ENCODE measurements around the gene FARP2. TPM values are rescaled to one million over a fixed set of nuclear protein-coding genes. Genes with fewer than 3 reads are reported as not detected.

The FARP2 gene
- total and polyA plus RNA-seq, 2 of the 13 experiments (the other 11 are each of a cell fraction or from before 2014, with no cell fraction given), result 28.0 to 45.4 TPM

DNA sequence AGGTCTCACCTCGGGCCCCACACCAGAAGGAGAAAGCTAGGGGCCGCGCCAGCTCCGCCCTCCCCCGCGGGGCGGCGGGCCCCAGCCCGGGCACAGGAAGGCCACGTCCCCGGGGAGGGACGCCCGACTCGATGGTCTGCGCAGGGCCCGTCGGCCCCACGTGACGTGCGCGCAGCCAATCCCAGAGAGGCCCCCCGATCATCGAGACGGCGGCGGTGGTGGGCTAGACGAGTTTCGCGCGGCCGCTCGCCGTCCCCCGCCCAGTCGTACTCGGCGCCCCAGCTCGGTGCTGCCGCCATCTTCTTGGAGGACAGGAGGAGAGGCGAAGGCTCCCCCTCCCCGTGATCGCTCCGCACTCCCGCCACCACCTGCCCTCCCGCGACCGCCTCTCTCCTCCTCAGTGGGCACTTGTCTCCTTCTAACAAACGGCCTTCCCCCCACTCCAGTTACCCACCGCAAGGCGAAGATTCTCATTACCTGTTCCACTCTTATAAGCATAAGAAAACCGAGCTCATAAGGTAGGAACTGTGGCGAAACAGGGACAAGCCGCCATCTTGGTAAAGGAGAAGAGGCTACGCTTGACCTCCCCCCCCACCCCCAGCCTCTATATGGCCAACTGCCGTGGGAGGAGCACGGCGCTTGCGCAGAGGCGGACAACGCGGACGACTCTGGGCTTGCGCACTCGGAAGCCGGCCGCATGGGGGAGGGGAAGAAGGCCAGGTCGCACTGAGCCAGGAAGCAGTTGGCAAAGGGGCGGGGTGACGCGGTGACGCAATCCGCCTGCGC lies 40.8 kb upstream of the FARP2 start, which contains the start of gene HDLBP (continued):
- TF ChIP-seq, protein P1, sequence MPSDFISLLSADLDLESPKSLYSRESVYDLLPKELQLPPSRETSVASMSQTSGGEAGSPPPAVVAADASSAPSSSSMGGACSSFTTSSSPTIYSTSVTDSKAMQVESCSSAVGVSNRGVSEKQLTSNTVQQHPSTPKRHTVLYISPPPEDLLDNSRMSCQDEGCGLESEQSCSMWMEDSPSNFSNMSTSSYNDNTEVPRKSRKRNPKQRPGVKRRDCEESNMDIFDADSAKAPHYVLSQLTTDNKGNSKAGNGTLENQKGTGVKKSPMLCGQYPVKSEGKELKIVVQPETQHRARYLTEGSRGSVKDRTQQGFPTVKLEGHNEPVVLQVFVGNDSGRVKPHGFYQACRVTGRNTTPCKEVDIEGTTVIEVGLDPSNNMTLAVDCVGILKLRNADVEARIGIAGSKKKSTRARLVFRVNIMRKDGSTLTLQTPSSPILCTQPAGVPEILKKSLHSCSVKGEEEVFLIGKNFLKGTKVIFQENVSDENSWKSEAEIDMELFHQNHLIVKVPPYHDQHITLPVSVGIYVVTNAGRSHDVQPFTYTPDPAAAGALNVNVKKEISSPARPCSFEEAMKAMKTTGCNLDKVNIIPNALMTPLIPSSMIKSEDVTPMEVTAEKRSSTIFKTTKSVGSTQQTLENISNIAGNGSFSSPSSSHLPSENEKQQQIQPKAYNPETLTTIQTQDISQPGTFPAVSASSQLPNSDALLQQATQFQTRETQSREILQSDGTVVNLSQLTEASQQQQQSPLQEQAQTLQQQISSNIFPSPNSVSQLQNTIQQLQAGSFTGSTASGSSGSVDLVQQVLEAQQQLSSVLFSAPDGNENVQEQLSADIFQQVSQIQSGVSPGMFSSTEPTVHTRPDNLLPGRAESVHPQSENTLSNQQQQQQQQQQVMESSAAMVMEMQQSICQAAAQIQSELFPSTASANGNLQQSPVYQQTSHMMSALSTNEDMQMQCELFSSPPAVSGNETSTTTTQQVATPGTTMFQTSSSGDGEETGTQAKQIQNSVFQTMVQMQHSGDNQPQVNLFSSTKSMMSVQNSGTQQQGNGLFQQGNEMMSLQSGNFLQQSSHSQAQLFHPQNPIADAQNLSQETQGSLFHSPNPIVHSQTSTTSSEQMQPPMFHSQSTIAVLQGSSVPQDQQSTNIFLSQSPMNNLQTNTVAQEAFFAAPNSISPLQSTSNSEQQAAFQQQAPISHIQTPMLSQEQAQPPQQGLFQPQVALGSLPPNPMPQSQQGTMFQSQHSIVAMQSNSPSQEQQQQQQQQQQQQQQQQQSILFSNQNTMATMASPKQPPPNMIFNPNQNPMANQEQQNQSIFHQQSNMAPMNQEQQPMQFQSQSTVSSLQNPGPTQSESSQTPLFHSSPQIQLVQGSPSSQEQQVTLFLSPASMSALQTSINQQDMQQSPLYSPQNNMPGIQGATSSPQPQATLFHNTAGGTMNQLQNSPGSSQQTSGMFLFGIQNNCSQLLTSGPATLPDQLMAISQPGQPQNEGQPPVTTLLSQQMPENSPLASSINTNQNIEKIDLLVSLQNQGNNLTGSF (CRISPR knock-in tag; IDR thresholded peaks at IDR 0.05), result no peak; the same call in 1 of the 2 replicates
- TF ChIP-seq JUND (CRISPR knock-in tag; IDR thresholded peaks at IDR 0.05), result no peak
- TF ChIP-seq, protein P2, sequence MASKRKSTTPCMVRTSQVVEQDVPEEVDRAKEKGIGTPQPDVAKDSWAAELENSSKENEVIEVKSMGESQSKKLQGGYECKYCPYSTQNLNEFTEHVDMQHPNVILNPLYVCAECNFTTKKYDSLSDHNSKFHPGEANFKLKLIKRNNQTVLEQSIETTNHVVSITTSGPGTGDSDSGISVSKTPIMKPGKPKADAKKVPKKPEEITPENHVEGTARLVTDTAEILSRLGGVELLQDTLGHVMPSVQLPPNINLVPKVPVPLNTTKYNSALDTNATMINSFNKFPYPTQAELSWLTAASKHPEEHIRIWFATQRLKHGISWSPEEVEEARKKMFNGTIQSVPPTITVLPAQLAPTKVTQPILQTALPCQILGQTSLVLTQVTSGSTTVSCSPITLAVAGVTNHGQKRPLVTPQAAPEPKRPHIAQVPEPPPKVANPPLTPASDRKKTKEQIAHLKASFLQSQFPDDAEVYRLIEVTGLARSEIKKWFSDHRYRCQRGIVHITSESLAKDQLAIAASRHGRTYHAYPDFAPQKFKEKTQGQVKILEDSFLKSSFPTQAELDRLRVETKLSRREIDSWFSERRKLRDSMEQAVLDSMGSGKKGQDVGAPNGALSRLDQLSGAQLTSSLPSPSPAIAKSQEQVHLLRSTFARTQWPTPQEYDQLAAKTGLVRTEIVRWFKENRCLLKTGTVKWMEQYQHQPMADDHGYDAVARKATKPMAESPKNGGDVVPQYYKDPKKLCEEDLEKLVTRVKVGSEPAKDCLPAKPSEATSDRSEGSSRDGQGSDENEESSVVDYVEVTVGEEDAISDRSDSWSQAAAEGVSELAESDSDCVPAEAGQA (IDR thresholded peaks at IDR 0.05; ENCODE audit: low read depth), result peak; percentile 90
- TF ChIP-seq, protein P2 (CRISPR knock-in tag; IDR thresholded peaks at IDR 0.05; ENCODE audit: borderline replicate concordance), result 0 out of 2 replicates have a peak, but pooled peaks have one; percentile 60
- no peak; the same call in 1 of the 2 replicates for TF ChIP-seq ZNF841 (CRISPR knock-in tag; IDR thresholded peaks at IDR 0.05; ENCODE audit: borderline replicate concordance)
- TF ChIP-seq ARNT (IDR thresholded peaks at IDR 0.05), result no peak
- TF ChIP-seq ZNF777 (CRISPR knock-in tag; IDR thresholded peaks at IDR 0.05), result peak; percentile 40; the same call in 1 of the 2 replicates
- TF ChIP-seq, protein P3, sequence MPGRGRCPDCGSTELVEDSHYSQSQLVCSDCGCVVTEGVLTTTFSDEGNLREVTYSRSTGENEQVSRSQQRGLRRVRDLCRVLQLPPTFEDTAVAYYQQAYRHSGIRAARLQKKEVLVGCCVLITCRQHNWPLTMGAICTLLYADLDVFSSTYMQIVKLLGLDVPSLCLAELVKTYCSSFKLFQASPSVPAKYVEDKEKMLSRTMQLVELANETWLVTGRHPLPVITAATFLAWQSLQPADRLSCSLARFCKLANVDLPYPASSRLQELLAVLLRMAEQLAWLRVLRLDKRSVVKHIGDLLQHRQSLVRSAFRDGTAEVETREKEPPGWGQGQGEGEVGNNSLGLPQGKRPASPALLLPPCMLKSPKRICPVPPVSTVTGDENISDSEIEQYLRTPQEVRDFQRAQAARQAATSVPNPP (CRISPR knock-in tag; IDR thresholded peaks at IDR 0.05), result peak; percentile 96
- TF ChIP-seq ZBTB7B (CRISPR knock-in tag; IDR thresholded peaks at IDR 0.05), result peak; percentile 78; the same call in 1 of the 2 replicates
- no peak for TF ChIP-seq ZNF136 (CRISPR knock-in tag; IDR thresholded peaks at IDR 0.05; ENCODE audit: low read depth)
- TF ChIP-seq SIN3B (IDR thresholded peaks at IDR 0.05; ENCODE audit: low read length), result peak; percentile 10
- peak; percentile 67; the same call in 1 of the 2 replicates for TF ChIP-seq RFXANK (CRISPR knock-in tag; IDR thresholded peaks at IDR 0.05)
- TF ChIP-seq, protein P4, sequence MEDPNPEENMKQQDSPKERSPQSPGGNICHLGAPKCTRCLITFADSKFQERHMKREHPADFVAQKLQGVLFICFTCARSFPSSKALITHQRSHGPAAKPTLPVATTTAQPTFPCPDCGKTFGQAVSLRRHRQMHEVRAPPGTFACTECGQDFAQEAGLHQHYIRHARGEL (CRISPR knock-in tag; IDR thresholded peaks at IDR 0.05), result no peak
- no peak for TF ChIP-seq SYNCRIP (IDR thresholded peaks at IDR 0.05; ENCODE audit: insufficient read depth, low read depth, low read length)
- TF ChIP-seq ZNF138 (CRISPR knock-in tag; IDR thresholded peaks at IDR 0.05; ENCODE audit: low read depth), result no peak; the same call in 1 of the 2 replicates
- 0 out of 2 replicates have a peak, but pooled peaks have one; percentile 75 for TF ChIP-seq ZNF207 (IDR thresholded peaks at IDR 0.05; ENCODE audit: borderline replicate concordance)

Measured in HepG2 (cell line).